HCT116 (cell line): ENCODE measurements around the gene PPIL4. TPM values are rescaled to one million over a fixed set of nuclear protein-coding genes. Genes with fewer than 3 reads are reported as not detected.

Experiments
- ATAC-seq: fragments of 200-7000 bp; cut with Tn5 transposase; 2 replicates; pipeline ENCODE4 v1.9.1; 2020; ENCODE audit warnings: mild to moderate bottlenecking, moderate library complexity
- BruUV-seq: library from RNA; stranded (reverse); fragments of 400-500 nt; replicated peaks from 2 replicates; lab custom pipeline; 2021; lab: Mats Ljungman, UMichigan
- CTCF ChIA-PET: fragments of 300-600 bp; sonication (Branson Sonifier 250); formaldehyde crosslinking; loops from one replicate; lab custom pipeline; 2021; ENCODE audit warnings: antibody characterized with exemption; lab: Charles Lee
- POLR2A ChIA-PET: fragments of 300-600, 350-600 bp; sonication (Branson Sonifier 250); formaldehyde crosslinking; loops from one replicate; lab custom pipeline; 2021; ENCODE audit warnings: antibody characterized with exemption; lab: Charles Lee
- RAD21 ChIA-PET, 2 experiments: fragments of 300-600 bp; sonication (Branson Sonifier 250); formaldehyde crosslinking; loops; one replicate each; lab custom pipeline; 2023; ENCODE audit warnings: low total read pairs in 2 of 2; ENCODE audit not compliant: uncharacterized antibody in 2 of 2, unreplicated experiment in 2 of 2, low non-redundant PET in 1 of 2; lab: Charles Lee
- DNase-seq: peaks from one replicate; pipeline ENCODE4 v3.0.0-alpha.2; 2010; ENCODE audit warnings: low read depth, low spot score
- H2AFZ ChIP-seq: fragments of 200-600 bp; shearing (Covaris generic), sonication (generic); 2 replicates; pipeline ENCODE4 v1.6.1; 2017; ENCODE audit warnings: low read depth, mixed run types, mixed read lengths, antibody characterized with exemption, low read length; ENCODE audit not compliant: poor library complexity, severe bottlenecking
- H3K27ac ChIP-seq: 2 replicates; pipeline ENCODE4 v1.5.1; 2012; ENCODE audit warnings: low read depth, low read length
- H3K27me3 ChIP-seq: fragments of 200-600 bp; sonication (generic); 2 replicates; pipeline ENCODE4 v1.6.1; 2016; ENCODE audit warnings: mixed run types, low read length, mixed read lengths; ENCODE audit not compliant: insufficient read depth
- H3K36me3 ChIP-seq, 2 experiments: fragments of 200-500 bp in 1 of 2; fragments of 200-600 bp in 1 of 2; sonication (Bioruptor generic) in 1 of 2; sonication (generic) in 1 of 2; 2 replicates each; pipeline versions ENCODE4 v1.5.1 to v1.6.1; 2014 to 2016; ENCODE audit warnings: low read length in 2 of 2, inconsistent platforms in 1 of 2, mixed read lengths in 1 of 2, mixed run types in 1 of 2; ENCODE audit not compliant: insufficient read depth in 2 of 2, control insufficient read depth in 1 of 2
- H3K4me1 ChIP-seq, 2 experiments: fragments of 200-600 bp in 1 of 2; sonication (generic) in 1 of 2; 2 replicates each; pipeline versions ENCODE4 v1.5.1 to v1.6.1; 2012 to 2017; ENCODE audit warnings: low read length in 2 of 2, inconsistent platforms in 1 of 2, mild to moderate bottlenecking in 1 of 2, mixed read lengths in 1 of 2, mixed run types in 1 of 2, moderate library complexity in 1 of 2; ENCODE audit not compliant: insufficient read depth in 2 of 2, control insufficient read depth in 1 of 2
- H3K4me2 ChIP-seq: fragments of 200-600 bp; sonication (generic); 2 replicates; pipeline ENCODE4 v1.6.1; 2017; ENCODE audit warnings: mixed run types, low read length, mixed read lengths
- H3K4me3 ChIP-seq, 2 experiments: fragments of 200-600 bp in 1 of 2; sonication (generic) in 1 of 2; replicated peaks in 1 of 2; 2 replicates each; pipeline ENCODE4 v1.5.1; 2011 to 2016; ENCODE audit warnings: low read length in 2 of 2, control low read depth in 1 of 2, low read depth in 1 of 2, mild to moderate bottlenecking in 1 of 2, mixed read lengths in 1 of 2, mixed run types in 1 of 2
- H3K79me2 ChIP-seq: fragments of 200-600 bp; sonication (generic); 2 replicates; pipeline ENCODE4 v1.6.1; 2017; ENCODE audit warnings: mild to moderate bottlenecking, mixed run types, low read length, moderate library complexity, mixed read lengths; ENCODE audit not compliant: insufficient read depth
- H3K9ac ChIP-seq: fragments of 200-600 bp; sonication (generic); 2 replicates; pipeline ENCODE4 v1.6.1; 2016; ENCODE audit warnings: low read length, mixed read lengths
- H3K9me2 ChIP-seq: fragments of 200-600 bp; sonication (generic), shearing (Covaris generic); 2 replicates; pipeline ENCODE4 v1.6.1; 2017; ENCODE audit warnings: mixed run types, mild to moderate bottlenecking, moderate library complexity; ENCODE audit not compliant: insufficient read depth
- H3K9me3 ChIP-seq, 2 experiments: fragments of 200-500 bp in 1 of 2; fragments of 200-600 bp in 1 of 2; sonication (Bioruptor generic) in 1 of 2; sonication (generic) in 1 of 2; 2 replicates each; pipeline ENCODE4 v1.6.1; 2014 to 2017; ENCODE audit warnings: low read length in 2 of 2, mixed read lengths in 2 of 2, inconsistent platforms in 1 of 2, low read depth in 1 of 2, mild to moderate bottlenecking in 1 of 2, mixed run types in 1 of 2, moderate library complexity in 1 of 2; ENCODE audit not compliant: control insufficient read depth in 1 of 2, insufficient read depth in 1 of 2
- H4K20me1 ChIP-seq: fragments of 200-600 bp; sonication (generic), shearing (Covaris generic); 2 replicates; pipeline ENCODE4 v1.6.1; 2017; ENCODE audit warnings: mixed run types, mild to moderate bottlenecking, moderate library complexity; ENCODE audit not compliant: insufficient read depth
- CBX3 ChIP-seq: IDR thresholded peaks from 2 replicates; pipeline ENCODE4 v1.6.1; 2012; ENCODE audit warnings: low read depth
- EGR1 ChIP-seq: IDR thresholded peaks from 2 replicates; pipeline ENCODE4 v1.6.1; 2012; ENCODE audit warnings: low read depth
- ELF1 ChIP-seq: IDR thresholded peaks from 2 replicates; pipeline ENCODE4 v1.6.1; 2012; ENCODE audit warnings: low read depth, borderline replicate concordance
- EZH2 ChIP-seq: fragments of 200-600 bp; sonication (generic); IDR thresholded peaks from 2 replicates; pipeline ENCODE4 v1.6.1; 2017; ENCODE audit warnings: antibody characterized with exemption, mixed run types
- EZH2phosphoT487 ChIP-seq: fragments of 200-600 bp; IDR thresholded peaks from 2 replicates; pipeline ENCODE4 v1.6.1; 2018; ENCODE audit warnings: antibody characterized with exemption, borderline replicate concordance
- POLR2A ChIP-seq: IDR thresholded peaks from 2 replicates; pipeline ENCODE4 v1.7.0; 2011; ENCODE audit warnings: borderline replicate concordance; ENCODE audit not compliant: insufficient read depth, insufficient read length; ENCODE audit errors: extremely low read depth
- POLR2AphosphoS5 ChIP-seq: IDR thresholded peaks from 2 replicates; pipeline ENCODE4 v1.6.1; 2011; ENCODE audit warnings: mild to moderate bottlenecking, low read depth, low read length, moderate library complexity
- SP1 ChIP-seq: IDR thresholded peaks from 2 replicates; pipeline ENCODE4 v1.6.1; 2012; ENCODE audit warnings: low read depth
- TCF7L2 ChIP-seq: IDR thresholded peaks from 2 replicates; pipeline ENCODE4 v1.7.0; 2011; ENCODE audit warnings: borderline replicate concordance, inconsistent platforms; ENCODE audit not compliant: insufficient read depth, insufficient read length; ENCODE audit errors: extremely low read depth
- YY1 ChIP-seq: IDR thresholded peaks from 2 replicates; pipeline ENCODE4 v1.6.1; 2011; ENCODE audit warnings: low read length, low read depth, moderate library complexity, mild to moderate bottlenecking; ENCODE audit not compliant: insufficient replicate concordance; ENCODE audit errors: extremely low read depth
- ZFX ChIP-seq: fragments of 450-650 bp; IDR thresholded peaks from 2 replicates; pipeline ENCODE4 v1.6.1; 2017
- ZNF274 ChIP-seq: fragments of 200-500 bp; sonication (Bioruptor generic); IDR thresholded peaks from 2 replicates; pipeline ENCODE4 v1.6.1; 2014; ENCODE audit warnings: mild to moderate bottlenecking, low read depth, low read length, inconsistent platforms
- intact Hi-C: fragments of 100-400 bp; cut with micrococcal nuclease; formaldehyde crosslinking; loops from 2 replicates; pipeline ENCODE4 v1.10.0; 2022
- total RNA-seq: library from RNA; stranded (reverse); gene quantifications from one replicate; pipeline ENCODE4 v1.2.1, GENCODE V29; 2021; ENCODE audit not compliant: unreplicated experiment
- TF ChIP-seq, protein P1 (sequence below): IDR thresholded peaks from 2 replicates; pipeline ENCODE4 v1.6.1; 2011; ENCODE audit warnings: mild to moderate bottlenecking, low read length, moderate library complexity; ENCODE audit not compliant: insufficient replicate concordance; ENCODE audit errors: extremely low read depth
- TF ChIP-seq, protein P2 (sequence below): IDR thresholded peaks from 2 replicates; pipeline ENCODE4 v1.6.1; 2012; ENCODE audit warnings: low read depth
- TF ChIP-seq, protein P3 (sequence below): IDR thresholded peaks from 2 replicates; pipeline ENCODE4 v1.6.1; 2012
- TF ChIP-seq, protein P4 (sequence below): IDR thresholded peaks from 2 replicates; pipeline ENCODE4 v1.6.1; 2012

Gene PPIL4
- total RNA-seq, 1 experiment from 2014 or later: 31.0 TPM

DNA sequence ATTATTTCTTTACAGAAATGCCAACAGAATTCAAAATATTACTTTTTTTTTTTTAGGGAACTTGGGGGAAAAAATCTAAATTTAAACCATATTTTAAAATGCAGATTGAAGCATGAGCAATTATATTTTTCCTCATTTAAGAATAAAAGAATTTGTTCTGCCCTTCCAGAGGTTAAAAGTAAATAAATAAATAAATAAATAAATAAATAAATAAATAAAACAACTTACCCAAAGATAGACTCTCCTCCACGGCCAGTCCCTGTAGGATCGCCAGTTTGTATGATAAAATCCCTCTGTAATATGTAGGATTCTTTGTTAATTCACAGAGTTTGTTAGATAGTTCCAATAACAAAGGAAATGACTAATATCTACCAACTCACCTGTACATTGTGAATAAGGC, 4.7 kb downstream of the PPIL4 start:
- H3K79me2 ChIP-seq: peaks cover 62% of the 10 kb centered on the region
- H3K27ac ChIP-seq: no peak overlapping the region
- ChIA-PET CTCF (no interaction called here), POLR2A (no interaction called here)
- H3K9me2 ChIP-seq: no peaks in the 10 kb centered on the region
- H2AFZ ChIP-seq: no peak overlapping the region
- peaks cover 14 to 17% of the 10 kb centered on the region in 2 experiments; a peak in 3 of 4 replicates for H3K36me3 ChIP-seq
- H3K9me3 ChIP-seq: no peaks in the 10 kb centered on the region
- no TSS peak for BruUV-seq
- H4K20me1 ChIP-seq: no peaks in the 10 kb centered on the region
- peaks cover 3 to 11% of the 10 kb centered on the region in 2 experiments; a peak in 3 of 4 replicates for H3K4me1 ChIP-seq
- no peak for TF ChIP-seq ZNF274
- no peak for TF ChIP-seq CBX3
- no peak for TF ChIP-seq EZH2phosphoT487
- no peak for TF ChIP-seq POLR2A
- TF ChIP-seq ELF1: no peak
- TF ChIP-seq, all 23 proteins: peak for 0
- intact Hi-C loops: no loop called here
- Histone ChIP-seq H3K4me3 (no peak overlapping the region), H3K27me3 (no peaks in the 10 kb centered on the region), H3K4me2 (no peak overlapping the region), H3K9ac (no peak overlapping the region)
- RAD21 ChIA-PET: no interaction called here
- DNase-seq (no peak), ATAC-seq (no peak)

DNA sequence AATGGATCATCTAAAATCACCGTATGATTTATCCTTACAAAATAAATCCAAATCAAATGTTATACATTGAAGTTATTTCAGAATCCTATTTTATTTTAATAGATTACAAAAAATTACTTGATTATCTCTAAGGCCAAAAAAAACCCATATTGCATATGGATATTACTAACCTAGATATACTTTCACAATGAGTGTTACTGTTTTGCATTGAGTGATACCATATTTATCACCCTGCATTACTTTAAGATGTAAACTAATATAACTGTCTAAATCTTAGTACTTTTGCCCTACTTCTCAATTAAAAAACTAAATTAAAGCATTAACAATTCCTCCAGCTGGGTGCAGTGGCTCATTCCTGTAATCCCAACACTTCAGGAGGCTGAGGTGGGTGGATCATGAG, 11.1 kb downstream of the PPIL4 start:
- no peak overlapping the region for H3K9ac ChIP-seq
- POLR2A ChIA-PET: no interaction called here
- no peaks in the 10 kb centered on the region for H3K9me2 ChIP-seq
- no peaks in the 10 kb centered on the region for H4K20me1 ChIP-seq
- RAD21 ChIA-PET: no interaction called here
- no TSS peak for BruUV-seq
- H3K79me2 ChIP-seq: peaks cover 8% of the 10 kb centered on the region; the same call in 1 of the 2 replicates
- no peak overlapping the region for H3K4me2 ChIP-seq
- H3K27ac ChIP-seq: no peak overlapping the region
- no peaks in the 10 kb centered on the region for H3K27me3 ChIP-seq
- H3K4me1 ChIP-seq: no peaks in the 10 kb centered on the region
- H3K9me3 ChIP-seq: no peaks in the 10 kb centered on the region
- peaks cover 35 to 49% of the 10 kb centered on the region in 2 experiments; a peak in 3 of 4 replicates for H3K36me3 ChIP-seq
- TF ChIP-seq, protein P1, sequence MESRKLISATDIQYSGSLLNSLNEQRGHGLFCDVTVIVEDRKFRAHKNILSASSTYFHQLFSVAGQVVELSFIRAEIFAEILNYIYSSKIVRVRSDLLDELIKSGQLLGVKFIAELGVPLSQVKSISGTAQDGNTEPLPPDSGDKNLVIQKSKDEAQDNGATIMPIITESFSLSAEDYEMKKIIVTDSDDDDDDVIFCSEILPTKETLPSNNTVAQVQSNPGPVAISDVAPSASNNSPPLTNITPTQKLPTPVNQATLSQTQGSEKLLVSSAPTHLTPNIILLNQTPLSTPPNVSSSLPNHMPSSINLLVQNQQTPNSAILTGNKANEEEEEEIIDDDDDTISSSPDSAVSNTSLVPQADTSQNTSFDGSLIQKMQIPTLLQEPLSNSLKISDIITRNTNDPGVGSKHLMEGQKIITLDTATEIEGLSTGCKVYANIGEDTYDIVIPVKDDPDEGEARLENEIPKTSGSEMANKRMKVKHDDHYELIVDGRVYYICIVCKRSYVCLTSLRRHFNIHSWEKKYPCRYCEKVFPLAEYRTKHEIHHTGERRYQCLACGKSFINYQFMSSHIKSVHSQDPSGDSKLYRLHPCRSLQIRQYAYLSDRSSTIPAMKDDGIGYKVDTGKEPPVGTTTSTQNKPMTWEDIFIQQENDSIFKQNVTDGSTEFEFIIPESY: no peak
- TF ChIP-seq EGR1 (no peak), TCF7L2 (no peak), ZNF274 (no peak), EZH2 (no peak), SP1 (no peak), YY1 (no peak), ZFX (no peak), POLR2AphosphoS5 (no peak)
- TF ChIP-seq, protein P2, sequence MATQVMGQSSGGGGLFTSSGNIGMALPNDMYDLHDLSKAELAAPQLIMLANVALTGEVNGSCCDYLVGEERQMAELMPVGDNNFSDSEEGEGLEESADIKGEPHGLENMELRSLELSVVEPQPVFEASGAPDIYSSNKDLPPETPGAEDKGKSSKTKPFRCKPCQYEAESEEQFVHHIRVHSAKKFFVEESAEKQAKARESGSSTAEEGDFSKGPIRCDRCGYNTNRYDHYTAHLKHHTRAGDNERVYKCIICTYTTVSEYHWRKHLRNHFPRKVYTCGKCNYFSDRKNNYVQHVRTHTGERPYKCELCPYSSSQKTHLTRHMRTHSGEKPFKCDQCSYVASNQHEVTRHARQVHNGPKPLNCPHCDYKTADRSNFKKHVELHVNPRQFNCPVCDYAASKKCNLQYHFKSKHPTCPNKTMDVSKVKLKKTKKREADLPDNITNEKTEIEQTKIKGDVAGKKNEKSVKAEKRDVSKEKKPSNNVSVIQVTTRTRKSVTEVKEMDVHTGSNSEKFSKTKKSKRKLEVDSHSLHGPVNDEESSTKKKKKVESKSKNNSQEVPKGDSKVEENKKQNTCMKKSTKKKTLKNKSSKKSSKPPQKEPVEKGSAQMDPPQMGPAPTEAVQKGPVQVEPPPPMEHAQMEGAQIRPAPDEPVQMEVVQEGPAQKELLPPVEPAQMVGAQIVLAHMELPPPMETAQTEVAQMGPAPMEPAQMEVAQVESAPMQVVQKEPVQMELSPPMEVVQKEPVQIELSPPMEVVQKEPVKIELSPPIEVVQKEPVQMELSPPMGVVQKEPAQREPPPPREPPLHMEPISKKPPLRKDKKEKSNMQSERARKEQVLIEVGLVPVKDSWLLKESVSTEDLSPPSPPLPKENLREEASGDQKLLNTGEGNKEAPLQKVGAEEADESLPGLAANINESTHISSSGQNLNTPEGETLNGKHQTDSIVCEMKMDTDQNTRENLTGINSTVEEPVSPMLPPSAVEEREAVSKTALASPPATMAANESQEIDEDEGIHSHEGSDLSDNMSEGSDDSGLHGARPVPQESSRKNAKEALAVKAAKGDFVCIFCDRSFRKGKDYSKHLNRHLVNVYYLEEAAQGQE: no peak
- TF ChIP-seq, protein P3, sequence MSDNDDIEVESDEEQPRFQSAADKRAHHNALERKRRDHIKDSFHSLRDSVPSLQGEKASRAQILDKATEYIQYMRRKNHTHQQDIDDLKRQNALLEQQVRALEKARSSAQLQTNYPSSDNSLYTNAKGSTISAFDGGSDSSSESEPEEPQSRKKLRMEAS: no peak
- TF ChIP-seq, protein P4, sequence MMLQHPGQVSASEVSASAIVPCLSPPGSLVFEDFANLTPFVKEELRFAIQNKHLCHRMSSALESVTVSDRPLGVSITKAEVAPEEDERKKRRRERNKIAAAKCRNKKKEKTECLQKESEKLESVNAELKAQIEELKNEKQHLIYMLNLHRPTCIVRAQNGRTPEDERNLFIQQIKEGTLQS: no peak
- DNase-seq (no peak), ATAC-seq (no peak)
- H3K4me3 ChIP-seq: no peak overlapping the region
- CTCF ChIA-PET: no interaction called here
- no peak overlapping the region for H2AFZ ChIP-seq
- intact Hi-C loops: no loop called here
